Kidney epithelial cell (primary cell): ENCODE results near the gene MCOLN1. TPM values are rescaled to one million over a fixed set of nuclear protein-coding genes. Genes with fewer than 3 reads are reported as not detected.

ENCODE experiments used
- DNase-seq: peaks from one replicate; pipeline ENCODE4 v3.0.0-alpha.2; 2010; ENCODE audit warnings: low read depth
- H3K27me3 ChIP-seq: 2 replicates; pipeline ENCODE4 v1.6.0; 2011; ENCODE audit warnings: low read length; ENCODE audit not compliant: control insufficient read depth, insufficient read depth
- H3K36me3 ChIP-seq: 2 replicates; pipeline ENCODE4 v1.5.1; 2011; ENCODE audit warnings: low read length; ENCODE audit not compliant: control insufficient read depth, insufficient read depth
- H3K4me3 ChIP-seq: 2 replicates; pipeline ENCODE4 v1.5.1; 2011; ENCODE audit warnings: low read depth, mild to moderate bottlenecking, control low read depth, low read length
- total RNA-seq: library from RNA; depleted of rRNA; stranded (reverse); fragments of >200 nt; gene quantifications from 2 replicates; pipeline ENCODE4 v1.2.3, GENCODE V29; 2015
- TF ChIP-seq, protein P1 (sequence below): IDR thresholded peaks from 2 replicates; pipeline ENCODE4 v1.5.1; 2011; ENCODE audit warnings: mild to moderate bottlenecking, moderate library complexity, low read length, control low read depth, inconsistent platforms; ENCODE audit not compliant: insufficient read depth, poor library complexity, severe bottlenecking

MCOLN1 gene
- total RNA-seq, 1 donor from 2014 or later, result 13.7 TPM

DNA sequence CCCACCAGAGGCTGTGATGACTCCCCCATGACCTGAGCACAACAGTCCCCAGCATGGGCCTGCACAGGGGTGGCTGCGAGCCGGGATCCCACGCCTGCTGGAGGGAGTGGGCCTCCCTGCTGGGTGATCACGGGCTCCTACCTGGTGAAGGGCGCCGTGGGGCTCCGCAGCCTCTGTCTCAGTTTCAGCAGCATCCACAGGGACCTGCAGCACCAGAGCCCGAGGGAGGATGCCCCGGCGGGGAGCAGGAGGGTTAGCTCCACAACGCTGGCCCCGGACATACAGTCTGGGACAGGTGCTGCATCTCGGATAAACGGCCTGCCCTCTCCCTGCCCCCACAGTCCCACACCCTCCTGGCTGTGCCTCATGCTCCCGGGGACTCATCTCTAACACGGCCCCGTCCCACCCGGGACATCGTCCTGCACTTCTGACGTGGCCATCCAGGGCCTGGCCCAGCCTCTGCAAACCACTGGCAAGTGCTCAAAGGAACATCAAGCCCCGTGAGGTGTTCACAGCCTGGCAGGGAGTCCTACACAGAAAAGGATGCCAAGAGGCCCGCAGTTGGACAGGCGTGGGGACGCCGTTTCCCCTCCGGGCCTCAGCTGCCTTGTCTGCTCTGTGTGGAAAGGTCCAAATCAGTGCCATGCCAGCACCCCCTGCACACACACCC lies 44.1 kb upstream of the MCOLN1 start:
- no peak for DNase-seq
- H3K4me3 ChIP-seq, result no peak overlapping the region

DNA sequence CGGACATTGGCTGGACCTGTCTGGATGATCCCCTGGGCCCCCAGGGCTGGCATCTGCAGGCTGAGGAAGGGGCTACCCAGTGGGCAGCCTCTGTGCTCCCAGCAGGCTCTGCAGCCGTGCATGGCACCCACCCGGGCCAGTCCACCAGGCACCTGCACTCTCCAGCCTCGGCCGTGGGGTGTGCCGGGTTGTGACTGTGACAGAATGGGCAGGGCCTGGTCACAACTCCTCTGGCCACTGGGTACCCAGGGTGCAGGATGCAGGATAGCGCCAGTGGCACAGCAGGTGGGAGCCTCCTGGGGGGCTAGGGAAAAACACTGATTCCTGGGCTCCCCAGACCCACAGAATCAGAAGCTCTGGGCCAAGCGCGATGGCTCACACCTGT lies 43.6 kb upstream of the MCOLN1 start:
- Histone ChIP-seq H3K36me3 (no peaks in the 10 kb centered on the region), H3K27me3 (no peaks in the 10 kb centered on the region), H3K4me3 (no peak overlapping the region)
- DNase-seq, result no peak
- TF ChIP-seq, protein P1, sequence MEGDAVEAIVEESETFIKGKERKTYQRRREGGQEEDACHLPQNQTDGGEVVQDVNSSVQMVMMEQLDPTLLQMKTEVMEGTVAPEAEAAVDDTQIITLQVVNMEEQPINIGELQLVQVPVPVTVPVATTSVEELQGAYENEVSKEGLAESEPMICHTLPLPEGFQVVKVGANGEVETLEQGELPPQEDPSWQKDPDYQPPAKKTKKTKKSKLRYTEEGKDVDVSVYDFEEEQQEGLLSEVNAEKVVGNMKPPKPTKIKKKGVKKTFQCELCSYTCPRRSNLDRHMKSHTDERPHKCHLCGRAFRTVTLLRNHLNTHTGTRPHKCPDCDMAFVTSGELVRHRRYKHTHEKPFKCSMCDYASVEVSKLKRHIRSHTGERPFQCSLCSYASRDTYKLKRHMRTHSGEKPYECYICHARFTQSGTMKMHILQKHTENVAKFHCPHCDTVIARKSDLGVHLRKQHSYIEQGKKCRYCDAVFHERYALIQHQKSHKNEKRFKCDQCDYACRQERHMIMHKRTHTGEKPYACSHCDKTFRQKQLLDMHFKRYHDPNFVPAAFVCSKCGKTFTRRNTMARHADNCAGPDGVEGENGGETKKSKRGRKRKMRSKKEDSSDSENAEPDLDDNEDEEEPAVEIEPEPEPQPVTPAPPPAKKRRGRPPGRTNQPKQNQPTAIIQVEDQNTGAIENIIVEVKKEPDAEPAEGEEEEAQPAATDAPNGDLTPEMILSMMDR, result no peak

More for the DNA sequence above, 44.1 kb upstream of the MCOLN1 start:
- Histone ChIP-seq H3K27me3 (no peaks in the 10 kb centered on the region), H3K36me3 (no peaks in the 10 kb centered on the region)
- TF ChIP-seq, protein P1, result no peak

DNA sequence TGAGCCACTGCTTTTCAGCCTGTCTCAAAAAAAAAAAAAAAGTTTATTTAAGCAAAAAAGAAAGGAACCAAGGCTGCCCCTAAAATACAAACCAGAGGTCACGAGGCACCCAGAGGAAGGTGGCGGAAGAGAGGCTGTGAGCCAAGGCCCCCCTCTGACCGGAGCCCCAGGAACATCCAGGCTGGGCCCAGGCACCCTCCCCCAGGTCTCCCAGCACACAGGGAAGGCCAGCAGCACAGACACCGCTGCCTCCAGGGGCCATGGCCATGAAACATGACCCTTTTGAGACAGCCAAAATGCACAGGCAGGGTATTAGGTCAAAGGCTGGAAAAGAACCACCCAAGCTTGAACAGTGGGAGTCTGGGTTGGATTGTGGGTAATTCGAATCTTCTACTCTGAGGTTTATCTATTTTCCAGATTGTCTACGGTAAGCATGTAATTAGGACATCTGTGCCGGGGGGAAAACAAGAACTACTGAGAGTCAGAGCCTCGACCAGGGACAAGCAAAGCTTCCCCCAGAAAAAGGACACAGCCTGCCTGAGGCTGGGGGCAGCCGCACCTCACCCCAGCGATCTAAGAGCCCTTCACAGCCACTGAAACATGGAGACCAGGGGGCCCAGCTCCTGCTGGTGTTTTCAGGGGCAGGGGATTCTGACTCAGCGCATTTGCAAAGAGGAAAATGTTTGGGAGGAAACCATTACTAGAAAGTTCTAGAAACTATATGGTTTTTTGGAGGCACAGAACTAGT lies 42.0 kb upstream of the MCOLN1 start:
- DNase-seq, result no peak

DNA sequence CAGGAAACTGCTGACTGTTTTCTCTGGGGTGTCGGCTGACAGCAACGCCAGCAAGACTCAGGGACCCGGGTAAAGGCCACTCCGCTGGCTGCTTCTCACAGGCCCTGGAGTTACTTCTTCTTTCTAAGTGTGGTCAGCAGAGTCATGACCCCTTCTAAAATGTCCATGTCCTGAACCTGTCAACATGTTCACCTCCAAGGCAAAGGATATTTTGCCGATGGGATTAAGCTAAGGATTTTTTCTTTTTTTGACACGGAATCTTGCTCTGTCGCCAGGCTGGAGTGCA lies 41.5 kb upstream of the MCOLN1 start:
- no peak for DNase-seq
- H3K27me3 ChIP-seq, result no peaks in the 10 kb centered on the region
- no peak overlapping the region for H3K4me3 ChIP-seq
- no peaks in the 10 kb centered on the region for H3K36me3 ChIP-seq
- TF ChIP-seq, protein P1, result no peak

More for the DNA sequence above, 42.0 kb upstream of the MCOLN1 start:
- Histone ChIP-seq H3K4me3 (no peak overlapping the region), H3K36me3 (no peaks in the 10 kb centered on the region), H3K27me3 (no peaks in the 10 kb centered on the region)
- TF ChIP-seq, protein P1, result no peak

DNA sequence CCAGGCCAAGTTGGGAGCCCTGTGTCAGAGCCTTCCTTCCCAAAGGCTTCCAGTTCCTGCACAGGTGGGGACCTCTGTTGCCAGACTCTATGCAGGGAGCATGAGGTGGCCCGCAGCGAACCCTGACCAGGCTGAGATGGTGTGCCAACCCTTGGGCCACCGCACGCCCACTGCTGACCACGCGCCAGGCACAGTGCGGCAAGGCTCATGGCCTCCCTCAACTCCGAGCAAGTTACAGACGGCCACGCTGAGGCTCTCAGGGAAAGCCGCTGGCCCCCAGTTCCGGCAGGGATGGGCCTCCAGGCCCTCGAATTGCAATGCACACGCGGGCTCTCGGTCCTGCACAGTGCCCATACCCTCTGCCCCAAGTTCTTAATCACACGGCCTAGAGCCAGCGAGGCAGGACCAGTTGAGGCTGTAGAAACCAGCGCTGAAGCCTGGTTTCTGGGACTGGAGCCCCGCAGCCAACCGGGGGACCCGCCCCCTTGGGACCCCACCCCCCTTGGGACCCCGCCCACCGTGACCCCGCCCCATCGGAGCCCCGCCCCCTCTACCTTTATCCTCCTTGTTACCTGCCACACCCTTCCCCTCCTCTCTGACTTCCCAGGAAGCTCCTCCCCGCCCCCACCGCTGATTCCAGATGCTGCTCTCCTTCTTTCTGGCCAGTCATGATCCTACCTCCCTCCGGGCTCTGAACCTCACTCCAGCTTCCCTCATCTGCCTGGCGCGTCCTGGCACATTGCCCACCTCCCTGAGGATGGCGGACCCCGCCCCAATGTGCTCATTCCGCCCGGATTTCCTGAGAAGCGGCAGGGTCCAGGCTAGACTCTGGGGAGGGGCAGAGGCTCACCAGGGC lies 39.6 kb upstream of the MCOLN1 start:
- Histone ChIP-seq H3K36me3 (no peaks in the 10 kb centered on the region), H3K4me3 (no peak overlapping the region)
- DNase-seq, result no peak

More for the DNA sequence above, 39.6 kb upstream of the MCOLN1 start:
- TF ChIP-seq, protein P1, result no peak
- no peaks in the 10 kb centered on the region for H3K27me3 ChIP-seq
